IMR-90 (cell line): ENCODE results near the gene CYB5R2. TPM values are rescaled to one million over a fixed set of nuclear protein-coding genes. Genes with fewer than 3 reads are reported as not detected.

ENCODE experiments used
- ATAC-seq: fragments of 200-7000 bp; cut with Tn5 transposase; 2 replicates; pipeline ENCODE4 v1.9.1; 2020; ENCODE audit warnings: low read depth, mild to moderate bottlenecking, moderate library complexity
- BruUV-seq: library from RNA; stranded (reverse); fragments of 400-500 nt; replicated peaks from 2 replicates; lab custom pipeline; 2021; lab: Mats Ljungman, UMichigan
- CTCF ChIA-PET: fragments of 300-600 bp; formaldehyde crosslinking; extraction: SDS; loops from one replicate; lab custom pipeline; 2021; ENCODE audit warnings: antibody characterized with exemption; lab: Yijun Ruan, JAX
- POLR2A ChIA-PET: fragments of 300-600 bp; sonication (Branson Sonifier 250); formaldehyde crosslinking; loops from one replicate; lab custom pipeline; 2022; ENCODE audit warnings: antibody characterized with exemption; ENCODE audit not compliant: unreplicated experiment; lab: Charles Lee
- DNase-seq: peaks from one replicate; pipeline ENCODE4 v3.0.0; 2013
- H2AFZ ChIP-seq: replicated peaks from 2 replicates; pipeline ENCODE3; 2013; ENCODE audit warnings: low read length, mild to moderate bottlenecking; ENCODE audit not compliant: poor library complexity
- H2AK5ac ChIP-seq: 2 replicates; pipeline ENCODE4 v1.6.1; 2013; ENCODE audit warnings: low read depth, low read length, inconsistent platforms
- H2AK9ac ChIP-seq: replicated peaks from 2 replicates; pipeline ENCODE3; 2013; ENCODE audit warnings: mild to moderate bottlenecking, low read depth, low read length, moderate library complexity; ENCODE audit not compliant: poor library complexity
- H2BK120ac ChIP-seq: 2 replicates; pipeline ENCODE4 v1.6.1; 2013; ENCODE audit warnings: low read depth, low read length, inconsistent platforms
- H2BK15ac ChIP-seq: 3 replicates; pipeline ENCODE4 v1.6.1; 2013; ENCODE audit warnings: low read depth, low read length, inconsistent platforms
- H2BK20ac ChIP-seq: 2 replicates; pipeline ENCODE4 v1.6.1; 2013; ENCODE audit warnings: low read depth, mild to moderate bottlenecking, inconsistent platforms, low read length, moderate library complexity
- H2BK5ac ChIP-seq: 2 replicates; pipeline ENCODE4 v1.6.1; 2013; ENCODE audit warnings: mild to moderate bottlenecking, low read depth, low read length, inconsistent platforms; ENCODE audit not compliant: poor library complexity, severe bottlenecking
- H3K14ac ChIP-seq: replicated peaks from 2 replicates; pipeline ENCODE4 v1.6.1; 2013; ENCODE audit warnings: low read depth, low read length, inconsistent platforms
- H3K18ac ChIP-seq: 2 replicates; pipeline ENCODE4 v1.6.1; 2013; ENCODE audit warnings: low read depth, low read length, control low read depth
- H3K23ac ChIP-seq: 2 replicates; pipeline ENCODE4 v1.6.1; 2013; ENCODE audit warnings: low read depth, low read length, inconsistent platforms
- H3K27ac ChIP-seq: 2 replicates; pipeline ENCODE4 v1.5.1; 2013; ENCODE audit warnings: mild to moderate bottlenecking, control low read depth, low read length; ENCODE audit not compliant: insufficient read depth
- H3K27me3 ChIP-seq: 2 replicates; pipeline ENCODE4 v1.6.1; 2013; ENCODE audit warnings: low read length; ENCODE audit not compliant: control insufficient read depth, insufficient read depth
- H3K36me3 ChIP-seq: 2 replicates; pipeline ENCODE4 v1.6.1; 2013; ENCODE audit warnings: low read length, mixed read lengths; ENCODE audit not compliant: control insufficient read depth, insufficient read depth
- H3K4ac ChIP-seq: 2 replicates; pipeline ENCODE4 v1.6.1; 2013; ENCODE audit warnings: low read depth, low read length, inconsistent platforms
- H3K4me1 ChIP-seq: 2 replicates; pipeline ENCODE4 v1.6.1; 2013; ENCODE audit warnings: low read length, mixed read lengths; ENCODE audit not compliant: control insufficient read depth, insufficient read depth
- H3K4me2 ChIP-seq: 2 replicates; pipeline ENCODE4 v1.6.1; 2013; ENCODE audit warnings: low read depth, mild to moderate bottlenecking, control low read depth, low read length, moderate library complexity
- H3K4me3 ChIP-seq: 2 replicates; pipeline ENCODE4 v1.5.1; 2013; ENCODE audit warnings: low read depth, mild to moderate bottlenecking, control low read depth, low read length, moderate library complexity; ENCODE audit not compliant: insufficient read depth
- H3K56ac ChIP-seq: 2 replicates; pipeline ENCODE4 v1.6.1; 2013; ENCODE audit warnings: low read length, inconsistent platforms; ENCODE audit not compliant: insufficient read depth; ENCODE audit errors: extremely low read depth
- H3K79me1 ChIP-seq, 2 experiments: 2 replicates each; pipeline ENCODE4 v1.6.1; 2013; ENCODE audit warnings: low read length in 2 of 2, inconsistent platforms in 1 of 2, low read depth in 1 of 2
- H3K9ac ChIP-seq: 2 replicates; pipeline ENCODE4 v1.6.1; 2013; ENCODE audit warnings: low read depth, low read length, control low read depth
- H3K9me1 ChIP-seq: 2 replicates; pipeline ENCODE4 v1.6.1; 2013; ENCODE audit warnings: low read length, inconsistent platforms; ENCODE audit not compliant: insufficient read depth
- H3K9me3 ChIP-seq: 2 replicates; pipeline ENCODE4 v1.6.1; 2013; ENCODE audit warnings: low read length; ENCODE audit not compliant: control insufficient read depth, insufficient read depth
- H4K20me1 ChIP-seq: 2 replicates; pipeline ENCODE4 v1.6.1; 2013; ENCODE audit warnings: low read length, inconsistent platforms; ENCODE audit not compliant: insufficient read depth
- H4K5ac ChIP-seq: 2 replicates; pipeline ENCODE4 v1.6.1; 2013; ENCODE audit warnings: mild to moderate bottlenecking, low read depth, low read length, control low read depth
- H4K8ac ChIP-seq, 2 experiments: 2 replicates each; pipeline ENCODE4 v1.6.1; 2013; ENCODE audit warnings: low read depth in 2 of 2, low read length in 2 of 2, control low read depth in 1 of 2, inconsistent platforms in 1 of 2
- H4K91ac ChIP-seq: 2 replicates; pipeline ENCODE4 v1.6.1; 2013; ENCODE audit warnings: low read depth, low read length, inconsistent platforms; ENCODE audit not compliant: insufficient read depth
- BHLHE40 ChIP-seq: fragments of 150-350 bp; IDR thresholded peaks from 2 replicates; pipeline ENCODE4 v1.6.1; 2016; ENCODE audit warnings: mild to moderate bottlenecking, low read depth, low read length
- CEBPB ChIP-seq: IDR thresholded peaks from 2 replicates; pipeline ENCODE4 v1.6.1; 2012; ENCODE audit warnings: low read depth, low read length, improper control_type of control experiment
- CHD1 ChIP-seq: IDR thresholded peaks from 2 replicates; pipeline ENCODE4 v1.6.1; 2012; ENCODE audit warnings: low read depth, low read length, improper control_type of control experiment
- CTCF ChIP-seq: conservative IDR thresholded peaks from 2 replicates; pipeline ENCODE4 v1.5.1; 2012; ENCODE audit warnings: mild to moderate bottlenecking, low read depth, low read length, improper control_type of control experiment
- FOS ChIP-seq: fragments of 150-350 bp; IDR thresholded peaks from 2 replicates; pipeline ENCODE4 v1.6.1; 2016; ENCODE audit warnings: low read depth, low read length
- MAFK ChIP-seq: IDR thresholded peaks from 2 replicates; pipeline ENCODE4 v1.6.1; 2012; ENCODE audit warnings: low read depth, low read length, improper control_type of control experiment
- MAZ ChIP-seq: IDR thresholded peaks from 2 replicates; pipeline ENCODE4 v1.6.1; 2012; ENCODE audit warnings: low read depth, mild to moderate bottlenecking, low read length, improper control_type of control experiment, moderate library complexity, borderline replicate concordance
- MXI1 ChIP-seq: IDR thresholded peaks from 2 replicates; pipeline ENCODE4 v1.6.1; 2012; ENCODE audit warnings: low read depth, mild to moderate bottlenecking, low read length, moderate library complexity, borderline replicate concordance
- NFE2L2 ChIP-seq: fragments of 150-350 bp; IDR thresholded peaks from 2 replicates; pipeline ENCODE4 v1.6.1; 2016; ENCODE audit warnings: low read depth, mild to moderate bottlenecking, low read length
- POLR2A ChIP-seq: IDR thresholded peaks from 2 replicates; pipeline ENCODE4 v1.6.1; 2012; ENCODE audit warnings: mild to moderate bottlenecking, low read depth, low read length
- RAD21 ChIP-seq: IDR thresholded peaks from 2 replicates; pipeline ENCODE4 v1.6.1; 2012; ENCODE audit warnings: low read length, improper control_type of control experiment
- RCOR1 ChIP-seq: IDR thresholded peaks from 2 replicates; pipeline ENCODE4 v1.6.1; 2012; ENCODE audit warnings: mild to moderate bottlenecking, low read length, improper control_type of control experiment; ENCODE audit not compliant: insufficient replicate concordance
- RFX5 ChIP-seq: IDR thresholded peaks from 2 replicates; pipeline ENCODE4 v1.8.0; 2012; ENCODE audit warnings: low read depth, mild to moderate bottlenecking, low read length, moderate library complexity
- SMC3 ChIP-seq: fragments of 150-350 bp; IDR thresholded peaks from 2 replicates; pipeline ENCODE4 v1.6.1; 2016; ENCODE audit warnings: low read depth, mild to moderate bottlenecking, antibody characterized with exemption, low read length, moderate library complexity
- USF2 ChIP-seq: fragments of 150-350 bp; IDR thresholded peaks from 2 replicates; pipeline ENCODE4 v1.6.1; 2017; ENCODE audit warnings: mild to moderate bottlenecking, antibody characterized with exemption, low read length, low read depth
- WGBS, 2 experiments: methylation state at CpG; one replicate each; pipeline versions ENCODE4 v1.1.5 to v1.1.7; 2013; ENCODE audit warnings: missing lambda C conversion rate in 2 of 2; ENCODE audit not compliant: insufficient read length in 1 of 2; ENCODE audit errors: extremely low coverage in 2 of 2; 5-methylcytosine and 5-hydroxymethylcytosine counted together
- dilution Hi-C: fragments of 300-500 bp; cut with HindIII; formaldehyde crosslinking; loops from one replicate; pipeline ENCODE4 v1.14.3; 2018; ENCODE audit warnings: low sequenced_read_pairs; ENCODE audit not compliant: unreplicated experiment
- in situ Hi-C: fragments of 300-500 bp; cut with MboI; formaldehyde crosslinking; loops from 3 replicates; pipeline ENCODE4 v1.14.3; 2019; ENCODE audit warnings: low sequenced_read_pairs, inconsistent platforms, mixed read lengths
- intact Hi-C: fragments of 100-400 bp; cut with micrococcal nuclease; formaldehyde crosslinking; loops from 2 replicates; pipeline ENCODE4 v1.10.0; 2022
- polyA plus RNA-seq, 3 experiments: library from polyadenylated mRNA; depleted of rRNA; stranded (reverse); fragments of >200 nt; gene quantifications; 2 replicates each; pipeline ENCODE4 v1.2.3, GENCODE V29; 2012; ENCODE audit warnings: low replicate concordance in 1 of 3
- total RNA-seq: library from RNA; depleted of rRNA; stranded (reverse); fragments of >200 nt; gene quantifications from 2 replicates; pipeline ENCODE4 v1.2.3, GENCODE V29; 2012
- TF ChIP-seq, protein P1 (sequence below): fragments of 150-350 bp; IDR thresholded peaks from 2 replicates; pipeline ENCODE4 v1.6.1; 2016; ENCODE audit warnings: low read depth, mild to moderate bottlenecking, low read length, moderate library complexity, borderline replicate concordance

The CYB5R2 gene
- total and polyA plus RNA-seq, 2 of the 4 experiments (the other 2 are of a cell fraction), result 4.5 to 4.7 TPM

GRCh38 chr11:7696424-7696823, 23.1 kb upstream of the CYB5R2 start:
- no CpG with 5 or more reads among the region's 5 CpGs for WGBS, 2 experiments
- Histone ChIP-seq H3K27ac (no peak overlapping the region), H3K9me1 (no peaks in the 10 kb centered on the region), H3K9ac (no peak overlapping the region), H3K36me3 (no peaks in the 10 kb centered on the region), H4K91ac (no peak overlapping the region), H2BK15ac (no peak overlapping the region), H4K5ac (no peak overlapping the region), H4K8ac (no peak overlapping the region), H3K23ac (no peak overlapping the region), H2BK20ac (no peak overlapping the region), H3K4ac (no peak overlapping the region), H2AK5ac (no peak overlapping the region), H3K18ac (no peak overlapping the region), H2AFZ (no peak overlapping the region), H3K79me1 (no peaks in the 10 kb centered on the region), H3K4me1 (0 out of 2 replicates have a peak, but pooled peaks cover 2% of the 10 kb centered on the region), H3K14ac (no peak overlapping the region), H3K9me3 (no peaks in the 10 kb centered on the region), H2BK120ac (no peak overlapping the region), H2AK9ac (no peak overlapping the region), H3K56ac (no peak overlapping the region), H3K4me3 (no peak overlapping the region), H3K27me3 (peaks cover 13% of the 10 kb centered on the region), H2BK5ac (no peak overlapping the region), H4K20me1 (no peaks in the 10 kb centered on the region), H3K4me2 (no peak overlapping the region)
- ATAC-seq, result no peak
- in situ Hi-C loops, result loop anchor here (25.0 kb wide), 2 partner anchors 391 to 584 kb away; partner anchors contain the start of gene TUB
- CTCF ChIA-PET, result interaction anchor here (0.9 kb wide), 1 partner anchor 9 kb away, joined by 3 read pairs; no protein-coding TSS in a partner anchor
- dilution Hi-C loops, result no loop called here
- no peak for DNase-seq
- intact Hi-C loops, result no loop called here
- POLR2A ChIA-PET, result no interaction called here
- BruUV-seq, result no TSS peak
- TF ChIP-seq CEBPB, result no peak
- TF ChIP-seq, protein P1, sequence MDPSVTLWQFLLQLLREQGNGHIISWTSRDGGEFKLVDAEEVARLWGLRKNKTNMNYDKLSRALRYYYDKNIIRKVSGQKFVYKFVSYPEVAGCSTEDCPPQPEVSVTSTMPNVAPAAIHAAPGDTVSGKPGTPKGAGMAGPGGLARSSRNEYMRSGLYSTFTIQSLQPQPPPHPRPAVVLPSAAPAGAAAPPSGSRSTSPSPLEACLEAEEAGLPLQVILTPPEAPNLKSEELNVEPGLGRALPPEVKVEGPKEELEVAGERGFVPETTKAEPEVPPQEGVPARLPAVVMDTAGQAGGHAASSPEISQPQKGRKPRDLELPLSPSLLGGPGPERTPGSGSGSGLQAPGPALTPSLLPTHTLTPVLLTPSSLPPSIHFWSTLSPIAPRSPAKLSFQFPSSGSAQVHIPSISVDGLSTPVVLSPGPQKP, result no peak
- TF ChIP-seq CTCF, result no peak
- TF ChIP-seq MAFK, result no peak
- no peak for TF ChIP-seq NFE2L2
- TF ChIP-seq CHD1, result no peak
- no peak for TF ChIP-seq SMC3
- TF ChIP-seq RFX5, result no peak
- no peak for TF ChIP-seq RAD21
- no peak for TF ChIP-seq BHLHE40
- TF ChIP-seq USF2, result no peak
- no peak for TF ChIP-seq RCOR1
- TF ChIP-seq MAZ, result no peak
- TF ChIP-seq POLR2A, result no peak
- no peak for TF ChIP-seq MXI1
- no peak for TF ChIP-seq FOS
